Natural killer cell treated with Interleukin-12 subunit alpha and Interleukin-12 subunit beta and Interleukin-15 and Interleukin-18, amount 100 ng/mL, for 72 hours (primary cell): Measurements from ENCODE around the gene LRRC15. TPM values are rescaled to one million over a fixed set of nuclear protein-coding genes. Genes with fewer than 3 reads are reported as not detected.

Source experiments
- ATAC-seq, 2 donors: fragments of 150-1000 bp; cut with Tn5 transposase in 1 of 2; sonication (Bioruptor Pico), chemical (Tn5 transposase) in 1 of 2; 2 replicates each; pipeline ENCODE4 v1.10.0; 2021
- DNase-seq: peaks from one replicate; pipeline ENCODE4 v3.0.0; 2022; ENCODE audit warnings: low spot score
- H3K27ac Mint-ChIP-seq, 2 donors: 1 replicate in 1 of 2; 2 replicates in 1 of 2; pipeline ENCODE4 v1.8.0; 2022; ENCODE audit warnings: mixed read lengths in 2 of 2, mild to moderate bottlenecking in 1 of 2, moderate library complexity in 1 of 2
- H3K27me3 Mint-ChIP-seq, 2 donors: 1 replicate in 1 of 2; 2 replicates in 1 of 2; pipeline ENCODE4 v1.8.0; 2022; ENCODE audit warnings: mixed read lengths in 2 of 2
- H3K36me3 Mint-ChIP-seq: one replicate; pipeline ENCODE4 v1.8.0; 2022; ENCODE audit warnings: mixed read lengths
- H3K4me1 Mint-ChIP-seq, 2 donors: 1 replicate in 1 of 2; 2 replicates in 1 of 2; pipeline ENCODE4 v1.8.0; 2022; ENCODE audit warnings: low read depth in 2 of 2, mixed read lengths in 2 of 2, mild to moderate bottlenecking in 1 of 2
- H3K4me3 Mint-ChIP-seq: one replicate; pipeline ENCODE4 v1.8.0; 2022; ENCODE audit warnings: mixed read lengths
- H3K9me3 Mint-ChIP-seq: 2 replicates; pipeline ENCODE4 v1.8.0; 2022; ENCODE audit warnings: mixed read lengths
- total RNA-seq, 2 donors: library from RNA; stranded (reverse); gene quantifications; one replicate each; pipeline ENCODE4 v1.2.3, GENCODE V29; 2022

The LRRC15 gene
- total RNA-seq, 2 donors from 2014 or later = not detected

DNA sequence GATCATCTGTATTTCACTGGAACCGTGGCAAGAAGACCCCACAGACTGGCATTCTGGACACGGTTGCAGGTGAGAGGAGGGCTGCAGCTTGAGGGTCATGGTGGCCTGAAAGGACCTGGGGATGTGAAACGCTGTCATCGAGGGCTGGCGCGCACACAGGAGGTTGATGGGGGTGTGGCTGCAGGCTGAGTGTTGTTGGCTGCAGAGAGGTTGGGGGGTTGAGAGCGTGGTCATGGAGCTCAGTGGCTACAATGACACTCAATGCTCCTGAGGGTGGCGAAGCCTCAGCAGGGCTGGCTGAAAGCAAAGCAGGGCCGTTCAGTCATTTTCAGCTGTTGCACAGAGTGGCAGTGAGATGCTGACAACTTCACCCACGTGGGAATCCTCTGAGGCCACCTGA, 39.4 kb downstream of the LRRC15 start:
- ATAC-seq = no peak
- H3K36me3 Mint-ChIP-seq = no peaks in the 10 kb centered on the region
- DNase-seq = no peak
- no peak overlapping the region for H3K27ac Mint-ChIP-seq
- H3K4me1 Mint-ChIP-seq = peaks cover 0 to 4% of the 10 kb centered on the region in 2 donors
- H3K27me3 Mint-ChIP-seq = peaks cover 20 to 22% of the 10 kb centered on the region in 2 donors
- no peak overlapping the region for H3K4me3 Mint-ChIP-seq
- no peaks in the 10 kb centered on the region for H3K9me3 Mint-ChIP-seq

- Mint-ChIP-seq H3K27ac (no peak overlapping the region), H3K4me3 (no peak overlapping the region), H3K27me3 (peaks cover 20 to 22% of the 10 kb centered on the region in 2 donors), H3K9me3 (no peaks in the 10 kb centered on the region), H3K4me1 (peaks cover 0 to 4% of the 10 kb centered on the region in 2 donors), H3K36me3 (no peaks in the 10 kb centered on the region)
- ATAC-seq (no peak), DNase-seq (no peak)
Observed at GRCh38 chr3:194329583-194329965, 40.0 kb downstream of the LRRC15 start.

- Mint-ChIP-seq H3K27ac (peak overlapping the region in 1 of 2 donors; percentile 12), H3K4me3 (no peak overlapping the region), H3K36me3 (no peaks in the 10 kb centered on the region), H3K27me3 (peaks cover 17 to 19% of the 10 kb centered on the region in 2 donors), H3K4me1 (peaks cover 0 to 4% of the 10 kb centered on the region in 2 donors), H3K9me3 (no peaks in the 10 kb centered on the region)
- ATAC-seq (no peak), DNase-seq (no peak)
Observed at GRCh38 chr3:194328942-194329582, 40.5 kb downstream of the LRRC15 start.

DNA sequence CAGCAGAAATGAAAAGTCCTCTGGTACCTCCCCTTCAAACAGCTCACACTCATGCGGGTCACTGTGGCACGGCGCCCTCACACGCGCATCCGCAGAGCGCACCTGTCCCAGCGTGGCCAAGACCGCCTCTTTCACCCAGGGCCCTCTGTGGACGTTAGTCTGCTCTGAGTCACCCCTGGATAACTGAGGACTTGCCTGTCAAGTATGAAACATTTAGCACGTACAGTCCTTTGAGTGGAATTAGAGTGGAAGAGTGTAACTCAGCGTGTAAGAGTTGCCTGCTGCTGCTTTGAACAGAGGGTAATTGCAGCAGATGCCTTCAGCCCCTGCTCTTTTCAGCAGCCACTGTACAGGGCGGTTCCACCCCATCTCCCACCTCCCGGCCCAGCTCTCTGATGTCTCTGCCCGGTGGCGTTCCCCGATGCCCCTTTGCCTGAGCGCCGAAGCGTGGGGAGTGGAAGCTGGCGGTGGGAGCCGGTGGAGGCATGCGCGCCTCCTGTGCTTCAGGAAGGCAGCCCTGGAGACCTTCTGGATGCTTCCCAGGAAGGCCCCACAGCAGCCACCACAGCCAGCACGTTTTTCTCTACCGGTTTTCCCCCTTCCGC, 41.4 kb downstream of the LRRC15 start:
- H3K4me1 Mint-ChIP-seq = no peaks in the 10 kb centered on the region
- no peaks in the 10 kb centered on the region for H3K9me3 Mint-ChIP-seq
- peak overlapping the region in 1 of 2 donors; percentile 12 for H3K27ac Mint-ChIP-seq
- no peaks in the 10 kb centered on the region for H3K36me3 Mint-ChIP-seq
- DNase-seq = no peak
- H3K27me3 Mint-ChIP-seq = peaks cover 13% of the 10 kb centered on the region in 2 donors
- no peak for ATAC-seq
- no peak overlapping the region for H3K4me3 Mint-ChIP-seq

DNA sequence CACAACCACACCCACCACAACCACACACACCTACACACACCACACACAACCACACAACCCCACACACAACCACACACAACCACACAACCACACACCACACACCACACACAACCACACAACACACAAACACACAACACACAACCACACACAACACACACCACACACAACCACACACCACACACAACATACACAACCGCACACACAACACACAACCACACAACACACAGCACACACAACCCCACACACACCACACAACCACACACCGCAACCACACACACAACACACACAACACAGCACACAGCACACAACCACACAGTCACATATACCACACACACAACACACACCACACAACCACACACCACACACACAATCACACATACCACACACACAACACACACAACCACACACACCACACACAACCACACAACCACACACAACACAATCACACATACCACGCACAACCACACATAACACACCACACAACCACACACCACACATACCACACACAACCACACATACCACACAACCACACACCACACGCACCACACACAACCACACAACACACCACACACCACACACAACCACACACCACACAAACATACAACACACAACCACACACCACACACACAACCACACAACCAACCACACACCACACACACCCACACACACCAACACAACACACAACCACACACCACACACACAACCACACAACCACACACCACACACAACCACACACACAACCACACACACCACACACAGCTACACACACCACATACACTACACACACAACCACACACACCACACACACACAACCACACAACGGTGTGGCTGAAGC, 42.1 kb downstream of the LRRC15 start:
- Mint-ChIP-seq H3K9me3 (no peaks in the 10 kb centered on the region), H3K4me1 (no peaks in the 10 kb centered on the region), H3K36me3 (no peaks in the 10 kb centered on the region), H3K27ac (no peak overlapping the region), H3K4me3 (no peak overlapping the region), H3K27me3 (peaks cover 8 to 10% of the 10 kb centered on the region in 2 donors)
- DNase-seq (no peak), ATAC-seq (no peak)

DNA sequence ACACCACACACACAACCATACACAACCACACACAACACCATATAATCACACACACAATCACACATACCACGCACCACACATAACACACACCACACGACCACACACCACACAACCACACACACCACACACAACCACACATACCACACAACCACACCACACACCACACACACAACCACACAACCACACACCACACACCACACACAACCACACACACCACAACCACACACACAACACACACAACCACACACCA, 42.6 kb downstream of the LRRC15 start:
- Mint-ChIP-seq H3K9me3 (no peaks in the 10 kb centered on the region), H3K4me1 (no peaks in the 10 kb centered on the region)

GRCh38 chr3:194326192-194326967, 43.2 kb downstream of the LRRC15 start:
- Mint-ChIP-seq H3K27ac (no peak overlapping the region), H3K36me3 (no peaks in the 10 kb centered on the region), H3K4me1 (no peaks in the 10 kb centered on the region), H3K4me3 (no peak overlapping the region), H3K27me3 (peaks cover 9 to 10% of the 10 kb centered on the region in 2 donors), H3K9me3 (no peaks in the 10 kb centered on the region)
- ATAC-seq (no peak), DNase-seq (no peak)

More for the DNA sequence above, 42.6 kb downstream of the LRRC15 start:
- H3K4me3 Mint-ChIP-seq = no peak overlapping the region
- DNase-seq = no peak
- H3K36me3 Mint-ChIP-seq = no peaks in the 10 kb centered on the region
- peaks cover 12 to 14% of the 10 kb centered on the region in 2 donors for H3K27me3 Mint-ChIP-seq
- no peak for ATAC-seq
- H3K27ac Mint-ChIP-seq = no peak overlapping the region

- H3K4me3 Mint-ChIP-seq = no peak overlapping the region
- ATAC-seq = no peak
Observed at GRCh38 chr3:194325424-194326153, 44.0 kb downstream of the LRRC15 start.

DNA sequence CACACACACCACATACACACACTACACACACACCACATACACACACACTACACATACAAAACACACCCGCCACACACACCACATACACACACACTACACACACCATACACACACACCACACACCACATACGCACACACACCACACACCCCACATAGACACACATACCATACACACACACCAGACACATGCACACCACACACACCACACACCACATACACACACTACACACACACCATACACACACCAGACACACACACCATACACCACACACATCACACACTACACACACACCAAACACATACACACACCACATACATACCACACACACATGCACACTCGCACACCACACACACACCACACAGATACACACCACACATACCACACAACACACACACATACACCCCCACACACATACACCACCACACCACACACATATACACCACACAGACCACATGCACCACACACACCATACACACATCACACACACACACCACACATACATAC, 44.7 kb downstream of the LRRC15 start:
- no peaks in the 10 kb centered on the region for H3K4me1 Mint-ChIP-seq
- DNase-seq (no peak), ATAC-seq (no peak)
- no peak overlapping the region for H3K4me3 Mint-ChIP-seq
- no peaks in the 10 kb centered on the region for H3K9me3 Mint-ChIP-seq
- H3K27me3 Mint-ChIP-seq = peaks cover 8 to 14% of the 10 kb centered on the region in 2 donors
- no peaks in the 10 kb centered on the region for H3K36me3 Mint-ChIP-seq
- H3K27ac Mint-ChIP-seq = no peak overlapping the region

More at GRCh38 chr3:194325424-194326153, 44.0 kb downstream of the LRRC15 start:
- no peaks in the 10 kb centered on the region for H3K4me1 Mint-ChIP-seq
- no peaks in the 10 kb centered on the region for H3K9me3 Mint-ChIP-seq
- H3K36me3 Mint-ChIP-seq = no peaks in the 10 kb centered on the region
- H3K27me3 Mint-ChIP-seq = peaks cover 10 to 13% of the 10 kb centered on the region in 2 donors
- no peak overlapping the region for H3K27ac Mint-ChIP-seq
- DNase-seq = no peak

- H3K27ac Mint-ChIP-seq = no peak overlapping the region
- H3K9me3 Mint-ChIP-seq = peaks cover 5% of the 10 kb centered on the region
- no peaks in the 10 kb centered on the region for H3K4me1 Mint-ChIP-seq
- H3K36me3 Mint-ChIP-seq = peaks cover 6% of the 10 kb centered on the region
- H3K27me3 Mint-ChIP-seq = peaks cover 15 to 23% of the 10 kb centered on the region in 2 donors
- peak; percentile 57 to 74 for ATAC-seq
- no peak overlapping the region for H3K4me3 Mint-ChIP-seq
- no peak for DNase-seq
Observed at GRCh38 chr3:194323785-194324735, 45.5 kb downstream of the LRRC15 start.

- Mint-ChIP-seq H3K27me3 (peaks cover 20 to 28% of the 10 kb centered on the region in 2 donors), H3K27ac (no peak overlapping the region), H3K4me1 (no peaks in the 10 kb centered on the region), H3K36me3 (peaks cover 8% of the 10 kb centered on the region), H3K9me3 (peaks cover 8% of the 10 kb centered on the region), H3K4me3 (no peak overlapping the region)
- DNase-seq = no peak
- ATAC-seq = no peak
Observed at GRCh38 chr3:194322678-194323211, 46.8 kb downstream of the LRRC15 start.
